ENCODE results near the gene TRIM44.

TRIM44 gene

GRCh38 chr11:35662649-35663407 is at the start of gene TRIM44:
Gene TRIM44 (plus strand): TSS chr11:35662775. CDS start chr11:35663112, 337 bp downstream.
- in situ Hi-C loops (cut with MboI; ENCODE audit: low pct_unique_long_range_greater_than_20kb, low sequenced_read_pairs, unreplicated experiment): no loop called here
- DNase-seq (ENCODE audit: low spot score): peak; percentile 91

GRCh38 chr11:35614939-35615569 is 47.5 kb upstream of the TRIM44 start:
- no peak for DNase-seq (ENCODE audit: low spot score)
- no peak for TF ChIP-seq CTCF (IDR thresholded peaks at IDR 0.05; ENCODE audit: extremely low read depth, insufficient read depth, missing control alignments)
- in situ Hi-C loops (cut with MboI; ENCODE audit: low pct_unique_long_range_greater_than_20kb, low sequenced_read_pairs, unreplicated experiment): loop anchor here (10.0 kb wide), 3 partner anchors 210 to 650 kb away; no protein-coding TSS in a partner anchor

More at GRCh38 chr11:35662649-35663407, at the start of gene TRIM44:
- no peak for TF ChIP-seq CTCF (IDR thresholded peaks at IDR 0.05; ENCODE audit: extremely low read depth, insufficient read depth, missing control alignments)

GRCh38 chr11:35615921-35616900 is 46.4 kb upstream of the TRIM44 start:
- in situ Hi-C loops (cut with MboI; ENCODE audit: low pct_unique_long_range_greater_than_20kb, low sequenced_read_pairs, unreplicated experiment): loop anchor here (10.0 kb wide), 3 partner anchors 209 to 649 kb away; no protein-coding TSS in a partner anchor
- peak; percentile 69 for TF ChIP-seq CTCF (IDR thresholded peaks at IDR 0.05; ENCODE audit: extremely low read depth, insufficient read depth, missing control alignments)
- peak; percentile 69 for DNase-seq (ENCODE audit: low spot score)

GRCh38 chr11:35617316-35617686 is 45.3 kb upstream of the TRIM44 start:
- in situ Hi-C loops (cut with MboI; ENCODE audit: low pct_unique_long_range_greater_than_20kb, low sequenced_read_pairs, unreplicated experiment): loop anchor here (10.0 kb wide), 3 partner anchors 208 to 648 kb away; no protein-coding TSS in a partner anchor
- DNase-seq (ENCODE audit: low spot score): no peak
- TF ChIP-seq CTCF (IDR thresholded peaks at IDR 0.05; ENCODE audit: extremely low read depth, insufficient read depth, missing control alignments): no peak

GRCh38 chr11:35617687-35618496 is 44.7 kb upstream of the TRIM44 start, which contains the start of gene FJX1:
Gene FJX1 (plus strand): TSS chr11:35618460. CDS start chr11:35618637, 177 bp downstream.
- no peak for TF ChIP-seq CTCF (IDR thresholded peaks at IDR 0.05; ENCODE audit: extremely low read depth, insufficient read depth, missing control alignments)
- in situ Hi-C loops (cut with MboI; ENCODE audit: low pct_unique_long_range_greater_than_20kb, low sequenced_read_pairs, unreplicated experiment): loop anchor here (10.0 kb wide), 3 partner anchors 207 to 647 kb away; no protein-coding TSS in a partner anchor
- DNase-seq (ENCODE audit: low spot score): peak; percentile 84

Measured in GM13977 (cell line).